GM12874 (cell line): ENCODE measurements around the gene ASMT.

Experiments
- CTCF ChIP-seq: IDR thresholded peaks from 2 replicates; pipeline ENCODE4 v1.5.1; 2011; ENCODE audit warnings: low read depth, mild to moderate bottlenecking, control low read depth, low read length, moderate library complexity; ENCODE audit not compliant: insufficient read depth

The ASMT gene

DNA sequence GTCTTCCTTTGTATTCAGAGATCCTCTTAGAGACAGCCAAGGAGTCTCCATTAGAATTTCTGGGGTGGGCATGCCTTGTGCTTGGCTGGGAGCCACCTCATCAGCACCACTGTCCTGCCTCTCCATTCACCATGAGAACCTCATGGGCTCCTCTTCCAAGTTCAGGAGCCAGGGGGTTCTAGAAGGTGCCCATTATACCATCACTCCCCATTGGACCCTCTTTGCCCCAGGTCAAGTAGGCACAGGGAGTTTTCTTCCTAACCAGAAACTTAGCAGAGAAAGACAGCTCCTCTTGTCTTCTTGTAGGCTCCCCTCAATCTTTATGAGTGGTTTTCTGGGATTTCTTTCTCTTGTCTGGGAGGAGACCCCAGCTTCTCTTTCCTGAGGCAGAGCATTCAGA is 31.1 kb downstream of the ASMT start:
- TF ChIP-seq CTCF = no peak

DNA sequence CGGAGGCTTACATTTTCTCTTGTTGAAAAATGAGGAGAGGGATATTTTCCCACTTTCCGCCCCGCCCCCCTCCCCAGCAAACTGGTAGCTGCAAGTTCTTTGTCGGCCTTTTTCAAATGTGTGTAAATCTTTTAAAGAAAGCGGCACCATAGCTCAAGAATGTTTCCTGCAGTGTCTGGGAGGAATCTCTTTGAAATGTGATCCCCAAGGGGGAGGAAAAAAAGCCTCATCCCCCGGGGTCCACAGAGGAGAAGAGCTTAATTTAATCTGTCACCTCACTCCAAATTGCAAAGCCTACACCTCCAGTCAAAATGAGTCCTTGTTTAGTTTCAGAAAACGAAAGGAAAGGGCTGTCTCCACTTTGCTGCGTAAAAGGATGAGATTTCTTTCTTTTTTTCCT is 34.8 kb downstream of the ASMT start:
- no peak for TF ChIP-seq CTCF

DNA sequence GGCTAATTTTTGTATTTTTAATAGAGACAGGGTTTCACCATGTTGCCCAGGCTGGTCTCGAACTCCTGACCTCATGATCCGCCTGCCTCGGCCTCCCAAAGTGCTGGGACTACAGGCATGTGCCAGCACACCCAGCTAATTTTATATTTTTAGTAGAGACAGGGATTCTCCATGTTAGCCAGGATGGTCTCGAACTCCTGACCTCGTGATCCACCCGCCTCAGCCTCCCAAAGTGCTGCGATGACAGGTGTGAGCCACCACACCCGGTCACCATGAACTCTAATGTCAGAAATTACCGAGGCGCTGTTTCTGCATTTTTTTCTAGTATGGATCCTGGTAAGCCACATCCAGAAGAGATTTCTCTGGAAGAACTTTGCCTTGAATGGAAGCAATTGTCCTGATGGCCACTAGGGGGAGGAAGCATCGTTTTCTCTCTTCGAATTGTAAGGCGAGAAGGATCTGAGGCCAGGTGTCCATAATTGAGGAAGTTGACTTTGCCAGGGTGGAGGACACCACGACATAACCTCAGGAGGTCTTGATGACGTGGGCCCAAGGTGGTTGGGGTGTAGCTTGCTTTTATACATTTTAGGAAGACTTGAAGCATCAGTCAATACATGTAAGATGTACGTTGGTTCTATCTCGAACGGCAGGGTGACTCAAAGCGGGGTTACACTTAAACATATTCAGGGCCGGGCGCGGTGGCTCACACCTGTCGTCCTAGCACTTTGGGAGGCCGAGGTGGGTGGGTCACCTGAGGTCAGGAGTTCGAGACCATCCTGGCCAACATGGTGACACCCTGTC is 37.4 kb downstream of the ASMT start:
- TF ChIP-seq CTCF = peak; percentile 81

- TF ChIP-seq CTCF = no peak
Measured at GRCh38 chrX:1656379-1656778, 41.5 kb downstream of the ASMT start.

DNA sequence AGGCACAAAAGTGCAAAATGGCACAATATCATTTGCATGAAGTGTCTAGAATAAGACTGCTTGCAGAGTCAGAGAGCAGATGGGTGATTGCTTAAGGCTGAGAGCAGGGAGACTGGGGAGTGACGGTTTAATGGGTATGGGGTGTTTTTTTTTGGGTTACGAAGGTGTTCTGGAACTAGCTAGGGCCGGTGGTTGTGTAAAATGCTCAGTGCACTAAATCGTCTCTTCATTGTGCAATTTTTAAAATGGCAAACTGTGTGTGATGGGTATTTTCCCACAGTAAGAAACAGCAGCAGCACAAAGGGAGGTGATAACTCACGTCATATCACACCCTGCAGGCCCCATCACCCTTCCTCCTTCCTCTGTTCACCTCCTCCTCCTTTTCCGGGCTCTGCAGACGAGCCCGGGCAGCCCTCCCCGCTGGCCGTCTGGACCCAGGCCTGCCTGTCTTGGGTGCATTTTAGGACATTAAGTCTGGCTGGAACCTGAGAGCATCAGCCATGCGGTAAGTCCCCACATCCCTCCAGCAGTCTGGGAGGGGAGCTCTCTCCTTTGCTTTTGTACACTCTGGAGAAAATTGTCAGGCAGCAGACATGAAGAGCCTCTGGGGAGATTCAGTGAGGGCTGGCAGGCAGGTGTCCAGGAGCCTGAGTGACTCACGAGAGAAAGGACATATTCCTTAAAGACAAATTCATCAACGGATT is 42.7 kb downstream of the ASMT start:
- TF ChIP-seq CTCF = no peak

DNA sequence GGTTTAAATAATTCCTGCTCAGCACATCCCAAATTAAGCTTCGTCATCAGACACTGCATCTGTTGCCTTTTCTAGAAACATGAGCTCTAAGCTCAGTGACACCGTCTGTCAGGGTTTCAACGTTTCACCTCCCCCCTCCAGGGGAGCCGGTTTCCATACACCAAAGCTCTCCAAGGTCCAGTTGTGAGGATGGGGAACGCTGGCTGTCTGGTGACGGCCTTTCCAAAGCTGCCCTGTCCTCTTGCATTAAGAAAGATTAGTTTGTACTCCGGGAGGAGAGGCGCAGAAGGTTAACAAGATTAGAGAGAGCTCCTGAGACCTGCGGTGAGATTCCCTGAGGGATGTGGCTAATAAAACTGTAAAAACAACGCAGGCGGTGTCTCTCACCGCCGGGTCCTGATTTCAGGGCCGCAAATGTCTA is 43.2 kb downstream of the ASMT start:
- TF ChIP-seq CTCF = no peak

- TF ChIP-seq CTCF = no peak
Measured at GRCh38 chrX:1659664-1660461, 45.0 kb downstream of the ASMT start.
